ENCODE data around the gene EPHB1.

DNA sequence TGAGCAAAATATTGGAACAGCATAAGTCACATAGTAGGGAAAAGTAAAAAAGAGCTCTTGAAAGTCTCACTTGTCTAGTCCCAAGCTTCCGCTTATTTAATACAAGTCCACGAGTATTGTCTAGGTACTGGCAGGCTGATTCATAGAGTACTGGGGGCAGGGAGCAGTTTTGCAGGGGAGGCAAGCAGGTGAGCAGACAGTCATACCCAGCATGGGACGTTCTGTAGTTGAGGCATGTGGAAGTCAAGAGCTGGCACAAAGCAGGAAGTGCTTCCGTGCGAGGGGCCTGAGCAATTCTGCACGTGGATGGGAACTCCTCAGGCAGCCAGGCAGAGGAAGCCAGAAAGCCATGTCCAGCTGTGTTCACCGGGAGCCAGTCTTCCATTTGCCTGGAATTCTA lies 287.6 kb downstream of the EPHB1 start:
- TF ChIP-seq EZH2 (IDR thresholded peaks at IDR 0.05): no peak
- no peak for TF ChIP-seq POLR2AphosphoS5 (IDR thresholded peaks at IDR 0.05; ENCODE audit: borderline replicate concordance, low read depth, low read length)
- no peak for TF ChIP-seq FOXP2 (optimal IDR thresholded peaks at IDR 0.05; ENCODE audit: control extremely low read depth, extremely low read length, insufficient read depth)
